Parathyroid adenoma (tissue), 2 donors: ENCODE data around the gene SH3BGRL.

Experiments
- H2AFZ ChIP-seq: fragments of 300-600 bp; sonication (generic); one replicate; pipeline ENCODE4 v1.7.0; 2017; ENCODE audit warnings: antibody characterized with exemption, mild to moderate bottlenecking
- H3K27ac ChIP-seq: fragments of 300-600 bp; sonication (generic); one replicate; pipeline ENCODE4 v1.7.0; 2017
- H3K27me3 ChIP-seq: fragments of 300-600 bp; sonication (generic); one replicate; pipeline ENCODE4 v1.7.0; 2017; ENCODE audit warnings: low read length; ENCODE audit not compliant: control insufficient read depth, insufficient read depth
- H3K36me3 ChIP-seq: fragments of 300-600 bp; sonication (generic); one replicate; pipeline ENCODE4 v1.7.0; 2017; ENCODE audit warnings: low read length; ENCODE audit not compliant: control insufficient read depth, insufficient read depth
- H3K4me1 ChIP-seq: fragments of 300-600 bp; sonication (generic); one replicate; pipeline ENCODE4 v1.7.0; 2017; ENCODE audit warnings: control low read depth
- H3K4me2 ChIP-seq: fragments of 300-600 bp; sonication (generic); one replicate; pipeline ENCODE4 v1.7.0; 2017; ENCODE audit warnings: low read length
- H3K4me3 ChIP-seq: fragments of 300-600 bp; sonication (generic); one replicate; pipeline ENCODE4 v1.7.0; 2017; ENCODE audit warnings: low read depth, low read length
- H3K79me2 ChIP-seq: fragments of 300-600 bp; sonication (generic); one replicate; pipeline ENCODE4 v1.7.0; 2017; ENCODE audit warnings: control low read depth
- H3K9ac ChIP-seq: fragments of 300-600 bp; sonication (generic); one replicate; pipeline ENCODE4 v1.7.0; 2017; ENCODE audit warnings: mild to moderate bottlenecking
- H3K9me3 ChIP-seq: fragments of 300-600 bp; sonication (generic); one replicate; pipeline ENCODE4 v1.7.0; 2017; ENCODE audit warnings: low read length; ENCODE audit not compliant: control insufficient read depth
- TF ChIP-seq, protein P1 (sequence below): fragments of 300-600 bp; sonication (generic); IDR thresholded peaks from one replicate; pipeline ENCODE4 v1.7.0; 2017; ENCODE audit warnings: antibody characterized with exemption, mild to moderate bottlenecking
- donor health status: primary hyperparathyroidism.

SH3BGRL gene

GRCh38 chrX:81286608-81287007 lies 84.7 kb downstream of the SH3BGRL start:
- no peak overlapping the region for H3K4me2 ChIP-seq
- no peak overlapping the region for H2AFZ ChIP-seq
- TF ChIP-seq, protein P1, sequence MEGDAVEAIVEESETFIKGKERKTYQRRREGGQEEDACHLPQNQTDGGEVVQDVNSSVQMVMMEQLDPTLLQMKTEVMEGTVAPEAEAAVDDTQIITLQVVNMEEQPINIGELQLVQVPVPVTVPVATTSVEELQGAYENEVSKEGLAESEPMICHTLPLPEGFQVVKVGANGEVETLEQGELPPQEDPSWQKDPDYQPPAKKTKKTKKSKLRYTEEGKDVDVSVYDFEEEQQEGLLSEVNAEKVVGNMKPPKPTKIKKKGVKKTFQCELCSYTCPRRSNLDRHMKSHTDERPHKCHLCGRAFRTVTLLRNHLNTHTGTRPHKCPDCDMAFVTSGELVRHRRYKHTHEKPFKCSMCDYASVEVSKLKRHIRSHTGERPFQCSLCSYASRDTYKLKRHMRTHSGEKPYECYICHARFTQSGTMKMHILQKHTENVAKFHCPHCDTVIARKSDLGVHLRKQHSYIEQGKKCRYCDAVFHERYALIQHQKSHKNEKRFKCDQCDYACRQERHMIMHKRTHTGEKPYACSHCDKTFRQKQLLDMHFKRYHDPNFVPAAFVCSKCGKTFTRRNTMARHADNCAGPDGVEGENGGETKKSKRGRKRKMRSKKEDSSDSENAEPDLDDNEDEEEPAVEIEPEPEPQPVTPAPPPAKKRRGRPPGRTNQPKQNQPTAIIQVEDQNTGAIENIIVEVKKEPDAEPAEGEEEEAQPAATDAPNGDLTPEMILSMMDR, result no peak
- no peak overlapping the region for H3K4me3 ChIP-seq
- H3K9me3 ChIP-seq, result no peaks in the 10 kb centered on the region
- no peak overlapping the region for H3K27ac ChIP-seq
- no peaks in the 10 kb centered on the region for H3K27me3 ChIP-seq
- no peaks in the 10 kb centered on the region for H3K4me1 ChIP-seq
- H3K79me2 ChIP-seq, result no peaks in the 10 kb centered on the region
- H3K36me3 ChIP-seq, result no peaks in the 10 kb centered on the region
- no peak overlapping the region for H3K9ac ChIP-seq

GRCh38 chrX:81291996-81292395 lies 90.1 kb downstream of the SH3BGRL start:
- no peaks in the 10 kb centered on the region for H3K9me3 ChIP-seq
- H2AFZ ChIP-seq, result no peak overlapping the region
- H3K4me1 ChIP-seq, result no peaks in the 10 kb centered on the region
- H3K79me2 ChIP-seq, result no peaks in the 10 kb centered on the region
- H3K27me3 ChIP-seq, result no peaks in the 10 kb centered on the region
- H3K36me3 ChIP-seq, result no peaks in the 10 kb centered on the region
- H3K27ac ChIP-seq, result no peak overlapping the region
- no peak overlapping the region for H3K4me3 ChIP-seq
- no peak overlapping the region for H3K4me2 ChIP-seq
- TF ChIP-seq, protein P1, result no peak
- H3K9ac ChIP-seq, result no peak overlapping the region

DNA sequence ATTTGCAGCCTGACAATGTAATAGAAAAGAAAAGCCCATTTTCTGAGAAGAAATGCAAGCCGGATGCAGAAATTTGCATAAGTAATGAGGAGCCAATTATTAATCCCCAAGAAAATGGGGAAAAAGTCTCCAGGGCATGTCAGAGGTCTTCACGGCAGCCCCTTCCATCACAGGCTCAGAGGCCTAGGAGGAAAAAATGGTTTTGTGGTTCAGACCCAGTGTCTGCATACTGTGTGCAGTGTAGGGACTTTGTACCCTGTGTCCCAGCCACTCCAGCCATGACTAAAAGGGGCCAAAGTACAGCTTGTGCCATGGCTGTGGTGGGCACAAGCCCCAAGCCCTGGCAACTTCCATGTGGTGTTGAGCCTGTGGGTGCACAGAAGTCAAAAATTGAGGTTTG lies 92.2 kb downstream of the SH3BGRL start:
- H3K9ac ChIP-seq, result no peak overlapping the region
- H2AFZ ChIP-seq, result no peak overlapping the region
- no peak overlapping the region for H3K27ac ChIP-seq
- TF ChIP-seq, protein P1, result no peak
- no peak overlapping the region for H3K4me2 ChIP-seq
- no peaks in the 10 kb centered on the region for H3K79me2 ChIP-seq
- H3K4me3 ChIP-seq, result no peak overlapping the region
- H3K9me3 ChIP-seq, result no peaks in the 10 kb centered on the region
- H3K4me1 ChIP-seq, result no peaks in the 10 kb centered on the region
- H3K36me3 ChIP-seq, result no peaks in the 10 kb centered on the region
- no peaks in the 10 kb centered on the region for H3K27me3 ChIP-seq

DNA sequence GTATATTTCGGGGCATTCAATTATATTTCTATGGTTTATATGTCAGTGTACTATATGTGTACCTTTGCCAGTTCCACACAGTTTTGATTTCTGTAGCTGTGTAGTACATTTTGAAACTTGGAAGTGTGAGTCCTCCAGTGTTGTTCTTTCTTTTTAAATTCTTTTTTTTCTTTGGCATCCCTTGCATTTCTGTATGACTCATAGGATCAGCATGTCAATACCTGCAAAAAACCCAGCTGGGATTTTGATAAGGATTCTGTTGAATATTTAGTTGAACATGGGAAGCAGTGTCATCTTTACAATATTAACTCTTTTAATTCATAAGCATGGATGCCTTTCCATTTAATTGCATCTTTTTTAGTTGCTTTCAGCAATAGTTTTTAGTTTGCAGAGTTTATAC lies 100.0 kb downstream of the SH3BGRL start:
- no peak overlapping the region for H3K27ac ChIP-seq
- TF ChIP-seq, protein P1, result no peak
- no peaks in the 10 kb centered on the region for H3K4me1 ChIP-seq
- no peaks in the 10 kb centered on the region for H3K9me3 ChIP-seq
- no peaks in the 10 kb centered on the region for H3K36me3 ChIP-seq
- no peaks in the 10 kb centered on the region for H3K27me3 ChIP-seq
- no peak overlapping the region for H3K9ac ChIP-seq
- no peak overlapping the region for H2AFZ ChIP-seq
- no peak overlapping the region for H3K4me3 ChIP-seq
- no peaks in the 10 kb centered on the region for H3K79me2 ChIP-seq
- H3K4me2 ChIP-seq, result no peak overlapping the region

DNA sequence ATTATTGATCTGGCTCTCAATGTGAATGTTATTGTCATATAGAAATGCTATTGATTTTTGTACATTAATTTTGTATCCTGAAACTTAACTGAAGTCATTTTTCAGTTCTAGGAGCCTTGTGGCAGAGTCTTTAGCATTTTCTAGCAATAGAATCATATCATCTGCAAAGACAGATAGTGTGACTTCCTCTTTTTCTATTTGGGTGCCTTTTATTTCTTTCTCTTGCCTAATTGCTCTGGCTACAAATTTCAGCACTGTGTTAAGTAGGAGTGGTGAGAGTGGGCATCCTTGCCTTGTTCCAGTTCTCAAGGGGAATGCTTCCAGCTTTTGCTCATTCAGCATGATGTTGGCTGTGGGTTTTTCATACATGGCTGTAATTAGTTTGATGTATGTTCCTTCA lies 102.7 kb downstream of the SH3BGRL start:
- Histone ChIP-seq H3K27ac (no peak overlapping the region), H3K9me3 (no peaks in the 10 kb centered on the region)

More for the DNA sequence above, 102.7 kb downstream of the SH3BGRL start:
- no peak overlapping the region for H3K4me3 ChIP-seq
- H3K79me2 ChIP-seq, result no peaks in the 10 kb centered on the region
- H3K4me1 ChIP-seq, result no peaks in the 10 kb centered on the region
- H2AFZ ChIP-seq, result no peak overlapping the region
- no peak overlapping the region for H3K9ac ChIP-seq
- H3K27me3 ChIP-seq, result no peaks in the 10 kb centered on the region
- no peak overlapping the region for H3K4me2 ChIP-seq
- TF ChIP-seq, protein P1, result no peak
- no peaks in the 10 kb centered on the region for H3K36me3 ChIP-seq
